HEK293T (cell line): Measurements from ENCODE around the gene MARCHF9.

Experiments used
- CTCF ChIA-PET: fragments of 350-600 bp; formaldehyde crosslinking; extraction: SDS; loops from one replicate; lab custom pipeline; 2021; ENCODE audit warnings: antibody characterized with exemption, inconsistent platforms; lab: Yijun Ruan, JAX
- POLR2A ChIA-PET: fragments of 350-600 bp; formaldehyde crosslinking; extraction: SDS; loops from one replicate; lab custom pipeline; 2020; ENCODE audit warnings: antibody characterized with exemption, inconsistent platforms; lab: Yijun Ruan, JAX
- DNase-seq: peaks from one replicate; pipeline ENCODE4 v3.0.0; 2012; ENCODE audit warnings: mixed read lengths; ENCODE audit errors: extremely low spot score
- ARNT ChIP-seq: fragments of 450-650 bp; IDR thresholded peaks from 2 replicates; pipeline ENCODE4 v1.6.1; 2017; ENCODE audit warnings: mild to moderate bottlenecking
- BHLHE40 ChIP-seq: fragments of 450-650 bp; IDR thresholded peaks from 2 replicates; pipeline ENCODE4 v1.6.1; 2016; ENCODE audit warnings: mild to moderate bottlenecking, moderate library complexity, borderline replicate concordance
- CTBP1 ChIP-seq: fragments of 450-650 bp; IDR thresholded peaks from 2 replicates; pipeline ENCODE4 v1.6.1; 2016; ENCODE audit warnings: borderline replicate concordance
- ELF4 ChIP-seq: fragments of 450-650 bp; IDR thresholded peaks from 2 replicates; pipeline ENCODE4 v1.6.1; 2017; ENCODE audit warnings: antibody characterized with exemption
- FOXA1 ChIP-seq: fragments of 450-650 bp; IDR thresholded peaks from 2 replicates; pipeline ENCODE4 v1.6.1; 2016; ENCODE audit warnings: mild to moderate bottlenecking
- FOXK2 ChIP-seq: fragments of 450-650 bp; IDR thresholded peaks from 2 replicates; pipeline ENCODE4 v1.6.1; 2016; ENCODE audit warnings: mild to moderate bottlenecking
- FOXM1 ChIP-seq: fragments of 450-650 bp; IDR thresholded peaks from 2 replicates; pipeline ENCODE4 v1.6.1; 2017; ENCODE audit warnings: mild to moderate bottlenecking, borderline replicate concordance
- HDGF ChIP-seq: fragments of 450-650 bp; IDR thresholded peaks from 2 replicates; pipeline ENCODE4 v1.6.1; 2017; ENCODE audit warnings: antibody characterized with exemption, borderline replicate concordance
- L3MBTL2 ChIP-seq: fragments of 450-650 bp; conservative IDR thresholded peaks from 2 replicates; pipeline ENCODE4 v1.6.1; 2016; ENCODE audit warnings: mild to moderate bottlenecking
- LEF1 ChIP-seq: fragments of 450-650 bp; IDR thresholded peaks from 2 replicates; pipeline ENCODE4 v1.6.1; 2017; ENCODE audit warnings: mild to moderate bottlenecking, borderline replicate concordance
- NFRKB ChIP-seq: fragments of 450-650 bp; IDR thresholded peaks from 2 replicates; pipeline ENCODE4 v1.6.1; 2016; ENCODE audit warnings: mild to moderate bottlenecking, moderate library complexity
- SP1 ChIP-seq: fragments of 450-650 bp; IDR thresholded peaks from 2 replicates; pipeline ENCODE4 v1.6.1; 2017
- SUZ12 ChIP-seq: fragments of 450-650 bp; IDR thresholded peaks from 2 replicates; pipeline ENCODE4 v1.6.1; 2016; ENCODE audit warnings: mild to moderate bottlenecking
- TARDBP ChIP-seq: fragments of 450-650 bp; IDR thresholded peaks from 2 replicates; pipeline ENCODE4 v1.6.1; 2016
- ZNF384 ChIP-seq: fragments of 450-650 bp; IDR thresholded peaks from 2 replicates; pipeline ENCODE4 v1.6.1; 2016
- TF ChIP-seq, protein P1 (sequence below): fragments of 450-650 bp; IDR thresholded peaks from 2 replicates; pipeline ENCODE4 v1.6.1; 2016

MARCHF9 gene

DNA sequence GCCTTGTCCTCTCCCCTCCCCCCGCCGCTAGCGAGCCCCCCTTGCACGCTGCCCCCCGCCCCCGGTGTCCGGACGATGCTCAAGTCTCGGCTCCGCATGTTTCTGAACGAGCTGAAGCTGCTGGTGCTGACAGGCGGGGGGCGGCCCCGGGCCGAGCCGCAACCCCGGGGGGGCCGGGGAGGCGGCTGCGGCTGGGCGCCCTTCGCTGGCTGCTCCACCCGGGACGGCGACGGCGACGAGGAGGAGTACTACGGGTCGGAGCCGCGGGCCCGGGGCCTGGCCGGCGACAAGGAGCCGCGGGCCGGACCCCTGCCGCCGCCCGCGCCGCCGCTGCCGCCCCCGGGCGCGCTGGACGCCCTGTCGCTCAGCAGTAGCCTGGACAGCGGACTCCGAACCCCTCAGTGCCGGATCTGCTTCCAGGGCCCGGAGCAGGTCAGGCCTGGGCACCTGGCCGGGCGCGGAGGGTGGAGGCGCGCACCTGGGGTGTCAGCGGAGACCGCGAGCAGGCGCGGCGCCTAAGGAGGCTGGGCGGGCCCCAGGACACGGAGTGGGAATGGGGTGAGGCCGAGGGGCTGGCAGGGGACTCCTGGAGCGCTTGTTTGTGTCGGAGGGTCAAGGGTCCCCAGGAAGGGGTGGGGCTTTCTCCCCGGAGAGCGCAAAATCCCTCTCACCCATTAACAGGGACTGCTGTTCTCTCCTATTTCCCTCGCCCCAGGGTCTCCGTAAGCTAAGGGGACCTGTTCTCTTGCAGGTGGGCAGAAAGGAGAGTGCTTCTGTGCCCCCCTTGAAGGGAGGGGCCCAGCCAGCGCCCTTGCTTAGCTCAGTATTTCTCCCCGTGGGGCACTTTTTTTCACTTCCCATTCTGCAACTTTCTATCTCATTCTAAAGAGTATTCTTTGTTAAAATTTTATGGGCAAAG lies 810 bp downstream of the MARCHF9 start:
- no peak for DNase-seq
- POLR2A ChIA-PET: interaction anchor here (1.3 to 2.0 kb wide), 4 partner anchors 11 to 27 kb away, joined by 4 to 14 read pairs (median 8); partner anchors contain the start of genes EEF1AKMT3, METTL1, TSFM and TSPAN31
- TF ChIP-seq L3MBTL2: no peak
- no peak for TF ChIP-seq ARNT
- TF ChIP-seq ZNF384: no peak
- no peak for TF ChIP-seq NFRKB
- TF ChIP-seq SP1: no peak
- TF ChIP-seq, protein P1, sequence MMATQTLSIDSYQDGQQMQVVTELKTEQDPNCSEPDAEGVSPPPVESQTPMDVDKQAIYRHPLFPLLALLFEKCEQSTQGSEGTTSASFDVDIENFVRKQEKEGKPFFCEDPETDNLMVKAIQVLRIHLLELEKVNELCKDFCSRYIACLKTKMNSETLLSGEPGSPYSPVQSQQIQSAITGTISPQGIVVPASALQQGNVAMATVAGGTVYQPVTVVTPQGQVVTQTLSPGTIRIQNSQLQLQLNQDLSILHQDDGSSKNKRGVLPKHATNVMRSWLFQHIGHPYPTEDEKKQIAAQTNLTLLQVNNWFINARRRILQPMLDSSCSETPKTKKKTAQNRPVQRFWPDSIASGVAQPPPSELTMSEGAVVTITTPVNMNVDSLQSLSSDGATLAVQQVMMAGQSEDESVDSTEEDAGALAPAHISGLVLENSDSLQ: no peak
- TF ChIP-seq FOXK2: no peak
- TF ChIP-seq TARDBP: no peak
- TF ChIP-seq SUZ12: no peak
- TF ChIP-seq ELF4: no peak
- CTCF ChIA-PET: interaction anchor here (0.8 to 1.8 kb wide), 3 partner anchors 11 to 29 kb away, joined by 3 to 17 read pairs (median 5); partner anchors contain the start of gene CYP27B1

GRCh38 chr12:57756406-57757341 lies 1.8 kb downstream of the MARCHF9 start:
- TF ChIP-seq ELF4: no peak
- TF ChIP-seq, protein P1: peak; percentile 53
- DNase-seq: peak; percentile 78
- ChIA-PET POLR2A (interaction anchor here (0.6 to 2.0 kb wide), 6 partner anchors 9 to 26 kb away, joined by 3 to 14 read pairs (median 6); partner anchors contain the start of genes EEF1AKMT3, METTL1, TSFM and TSPAN31), CTCF (interaction anchor here (0.6 to 1.8 kb wide), 13 partner anchors 10 to 322 kb away, joined by 3 to 17 read pairs (median 3); partner anchors contain the start of genes CYP27B1, EEF1AKMT3 and TSPAN31)

GRCh38 chr12:57757771-57758170 lies 2.9 kb downstream of the MARCHF9 start:
- CTCF ChIA-PET: no interaction called here
- TF ChIP-seq CTBP1: no peak
- TF ChIP-seq NFRKB: no peak
- TF ChIP-seq, protein P1: no peak
- no peak for TF ChIP-seq ZNF384
- TF ChIP-seq FOXA1: no peak
- TF ChIP-seq L3MBTL2: no peak
- no peak for TF ChIP-seq FOXK2
- no peak for DNase-seq
- POLR2A ChIA-PET: no interaction called here

DNA sequence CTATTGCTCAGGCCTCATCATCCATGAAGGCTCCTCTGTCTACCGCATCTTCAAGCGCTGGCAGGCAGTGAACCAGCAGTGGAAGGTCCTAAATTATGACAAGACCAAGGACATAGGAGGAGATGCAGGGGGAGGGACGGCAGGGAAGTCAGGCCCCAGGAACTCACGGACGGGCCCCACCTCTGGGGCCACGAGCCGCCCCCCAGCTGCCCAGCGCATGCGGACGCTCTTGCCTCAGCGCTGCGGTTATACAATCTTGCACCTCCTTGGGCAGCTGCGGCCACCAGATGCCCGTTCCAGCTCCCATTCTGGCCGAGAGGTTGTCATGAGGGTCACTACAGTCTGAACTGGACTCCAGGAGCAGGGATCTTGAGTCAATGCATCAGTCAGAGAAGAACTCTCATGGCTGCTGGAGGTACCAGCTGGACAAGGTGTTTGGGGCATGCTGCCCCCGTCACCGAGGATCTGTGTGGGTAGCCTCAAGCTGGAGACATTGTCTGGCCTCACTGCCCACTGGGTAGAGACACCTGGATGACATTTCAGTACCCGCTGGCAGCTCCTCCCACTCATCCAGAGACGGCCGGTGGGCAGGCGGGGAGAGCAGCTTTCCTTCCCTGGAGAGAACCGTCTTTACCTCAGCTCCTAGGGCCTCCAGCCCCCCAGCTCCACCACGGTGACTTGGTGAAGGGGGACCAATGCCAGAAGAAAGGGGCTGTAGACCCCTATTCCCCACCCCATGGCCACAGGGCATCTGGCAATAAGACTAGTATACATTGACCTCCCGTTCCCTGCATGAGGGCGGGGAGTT lies 3.9 kb downstream of the MARCHF9 start:
- POLR2A ChIA-PET: interaction anchor here (1.2 to 3.6 kb wide), 4 partner anchors 9 to 24 kb away, joined by 3 to 17 read pairs (median 7); partner anchors contain the start of genes CYP27B1, EEF1AKMT3, METTL1 and TSFM
- CTCF ChIA-PET: interaction anchor here (1.2 to 2.0 kb wide), 3 partner anchors 9 to 19 kb away, joined by 3 to 8 read pairs (median 4); partner anchors contain the start of genes CYP27B1, EEF1AKMT3 and METTL1
- no peak for DNase-seq

GRCh38 chr12:57759360-57759980 lies 4.6 kb downstream of the MARCHF9 start:
- TF ChIP-seq, protein P1: no peak
- TF ChIP-seq SP1: no peak
- TF ChIP-seq HDGF: no peak
- TF ChIP-seq ZNF384: no peak
- no peak for TF ChIP-seq NFRKB
- TF ChIP-seq FOXK2: no peak
- ChIA-PET CTCF (interaction anchor here (0.6 to 2.0 kb wide), 7 partner anchors 9 to 146 kb away, joined by 3 to 8 read pairs (median 3); partner anchors contain the start of genes CYP27B1, EEF1AKMT3, METTL1 and TSFM), POLR2A (interaction anchor here (1.2 to 3.6 kb wide), 4 partner anchors 8 to 24 kb away, joined by 3 to 17 read pairs (median 7); partner anchors contain the start of genes CYP27B1, EEF1AKMT3, METTL1 and TSFM)
- no peak for DNase-seq

More for the DNA sequence above, 3.9 kb downstream of the MARCHF9 start:
- no peak for TF ChIP-seq FOXA1
- no peak for TF ChIP-seq LEF1
- TF ChIP-seq NFRKB: no peak
- no peak for TF ChIP-seq ARNT
- no peak for TF ChIP-seq ZNF384
- TF ChIP-seq SUZ12: no peak
- no peak for TF ChIP-seq BHLHE40
- TF ChIP-seq L3MBTL2: no peak
- no peak for TF ChIP-seq FOXM1
- no peak for TF ChIP-seq FOXK2
